Measurements from ENCODE around the gene ZNF474. TPM values are rescaled to one million over a fixed set of nuclear protein-coding genes. Genes with fewer than 3 reads are reported as not detected.
A peak's percentile ranks its signal among the peaks of the same experiment; 100 is the strongest.

ZNF474 gene
- total RNA-seq, 4 donors from 2014 or later: 1.0 to 2.0 (median 1.4) TPM; not detected in 1

DNA sequence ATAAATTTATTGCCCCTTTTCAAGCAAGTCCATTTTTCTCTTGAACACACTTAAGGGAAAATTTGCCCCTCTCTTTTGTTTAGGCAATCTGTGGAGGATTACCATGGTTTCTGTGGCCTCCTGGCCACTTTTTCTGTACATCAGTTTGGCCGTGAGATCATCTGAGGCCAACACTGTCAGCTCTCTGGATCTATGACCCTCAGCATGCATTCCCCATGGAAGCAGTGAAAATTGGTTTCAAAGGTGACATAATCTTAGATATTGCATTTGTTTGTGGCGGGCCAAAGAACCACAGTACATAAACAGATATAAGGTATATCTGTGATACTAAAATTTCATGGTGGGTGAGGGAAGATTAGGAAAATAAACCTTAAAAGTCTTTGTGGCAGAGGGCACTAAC, 4.6 kb upstream of the ZNF474 start:
- DNase-seq (ENCODE audit: low spot score in 2 of 2): no peak
- TF ChIP-seq, protein P1, sequence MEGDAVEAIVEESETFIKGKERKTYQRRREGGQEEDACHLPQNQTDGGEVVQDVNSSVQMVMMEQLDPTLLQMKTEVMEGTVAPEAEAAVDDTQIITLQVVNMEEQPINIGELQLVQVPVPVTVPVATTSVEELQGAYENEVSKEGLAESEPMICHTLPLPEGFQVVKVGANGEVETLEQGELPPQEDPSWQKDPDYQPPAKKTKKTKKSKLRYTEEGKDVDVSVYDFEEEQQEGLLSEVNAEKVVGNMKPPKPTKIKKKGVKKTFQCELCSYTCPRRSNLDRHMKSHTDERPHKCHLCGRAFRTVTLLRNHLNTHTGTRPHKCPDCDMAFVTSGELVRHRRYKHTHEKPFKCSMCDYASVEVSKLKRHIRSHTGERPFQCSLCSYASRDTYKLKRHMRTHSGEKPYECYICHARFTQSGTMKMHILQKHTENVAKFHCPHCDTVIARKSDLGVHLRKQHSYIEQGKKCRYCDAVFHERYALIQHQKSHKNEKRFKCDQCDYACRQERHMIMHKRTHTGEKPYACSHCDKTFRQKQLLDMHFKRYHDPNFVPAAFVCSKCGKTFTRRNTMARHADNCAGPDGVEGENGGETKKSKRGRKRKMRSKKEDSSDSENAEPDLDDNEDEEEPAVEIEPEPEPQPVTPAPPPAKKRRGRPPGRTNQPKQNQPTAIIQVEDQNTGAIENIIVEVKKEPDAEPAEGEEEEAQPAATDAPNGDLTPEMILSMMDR (IDR thresholded peaks at IDR 0.05): no peak
- TF ChIP-seq EP300 (IDR thresholded peaks at IDR 0.05) (no peak), POLR2A (IDR thresholded peaks at IDR 0.05) (no peak), POLR2AphosphoS5 (IDR thresholded peaks at IDR 0.05) (no peak)
- H3K36me3 ChIP-seq: no peaks in the 10 kb centered on the region
- peaks cover 24% of the 10 kb centered on the region for H3K4me1 ChIP-seq
- no peaks in the 10 kb centered on the region for H3K27me3 ChIP-seq
- H3K27ac ChIP-seq: no peak overlapping the region
- H3K4me3 ChIP-seq: no peak overlapping the region
- no peaks in the 10 kb centered on the region for H3K9me3 ChIP-seq
- 96% methylated on average over 2 of the region's 2 CpGs for WGBS

DNA sequence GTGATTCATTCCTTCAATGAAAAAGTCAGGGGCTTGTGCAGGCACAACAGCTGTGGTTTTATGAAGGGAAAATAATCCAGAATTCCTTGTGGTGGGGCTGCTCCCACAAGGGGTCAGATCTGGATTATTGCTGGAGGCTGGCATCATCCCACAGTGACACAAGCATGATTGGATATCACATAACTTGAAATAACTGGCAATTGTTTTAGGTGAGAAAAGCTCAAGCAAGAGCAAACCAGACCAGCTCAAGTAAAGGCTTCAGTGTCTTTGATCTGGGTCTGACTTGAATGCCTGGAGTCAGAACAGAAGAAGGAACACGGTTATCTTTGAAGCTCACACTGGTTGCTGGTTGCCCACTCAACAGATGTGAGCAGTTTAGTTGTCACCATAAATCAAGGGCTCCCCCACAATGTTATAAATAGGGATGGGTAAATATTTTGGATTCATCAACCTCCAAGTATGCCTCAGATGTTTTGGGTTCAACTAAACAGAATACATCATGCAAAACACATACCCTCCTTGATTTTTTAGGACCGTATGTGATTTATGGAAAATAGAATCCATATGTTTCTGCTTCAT, 3.1 kb upstream of the ZNF474 start:
- no peak for TF ChIP-seq POLR2AphosphoS5 (IDR thresholded peaks at IDR 0.05)
- TF ChIP-seq, protein P1 (IDR thresholded peaks at IDR 0.05): no peak
- no peak for TF ChIP-seq POLR2A (IDR thresholded peaks at IDR 0.05)
- no peak for TF ChIP-seq EP300 (IDR thresholded peaks at IDR 0.05)
- no peaks in the 10 kb centered on the region for H3K36me3 ChIP-seq
- H3K27me3 ChIP-seq: no peaks in the 10 kb centered on the region
- H3K9me3 ChIP-seq: no peaks in the 10 kb centered on the region
- peak overlapping the region; percentile 59 for H3K27ac ChIP-seq
- DNase-seq (ENCODE audit: low spot score in 2 of 2): no peak
- WGBS: 33% methylated on average over 2 of the region's 2 CpGs
- H3K4me3 ChIP-seq: no peak overlapping the region
- peaks cover 25% of the 10 kb centered on the region for H3K4me1 ChIP-seq

DNA sequence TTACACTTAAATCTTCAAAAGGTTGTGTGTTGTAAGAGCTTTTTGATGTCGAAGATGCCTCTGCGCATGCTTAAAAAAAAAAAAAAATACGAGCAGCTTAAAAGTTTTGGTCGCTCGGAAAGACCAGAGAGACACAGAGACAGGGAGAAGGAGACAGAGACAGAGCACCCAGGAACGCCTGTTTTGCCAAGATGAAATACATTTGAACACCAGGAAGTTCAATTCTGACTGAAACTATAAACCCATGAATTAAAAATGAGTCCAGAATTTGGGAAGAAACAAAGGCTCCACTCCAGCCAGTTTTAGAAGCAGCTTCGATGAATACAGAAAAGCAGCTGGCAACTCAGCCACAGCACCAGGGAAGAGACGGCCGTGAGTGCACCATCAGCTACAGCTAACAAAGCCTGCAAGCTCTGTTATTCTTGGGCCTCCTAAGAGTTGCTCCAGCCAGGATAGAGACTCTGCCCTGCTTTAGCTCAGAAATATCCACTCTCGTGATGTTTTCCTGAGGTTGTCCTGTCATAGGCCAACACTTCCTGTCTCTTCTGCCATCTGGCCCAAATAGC, 2.5 kb upstream of the ZNF474 start:
- no peak overlapping the region for H3K4me3 ChIP-seq
- DNase-seq (ENCODE audit: low spot score in 2 of 2): no peak
- WGBS: 40% methylated on average over 10 of the region's 10 CpGs
- TF ChIP-seq EP300 (IDR thresholded peaks at IDR 0.05): no peak
- TF ChIP-seq, protein P1 (IDR thresholded peaks at IDR 0.05): no peak
- TF ChIP-seq POLR2AphosphoS5 (IDR thresholded peaks at IDR 0.05): no peak
- TF ChIP-seq POLR2A (IDR thresholded peaks at IDR 0.05): no peak
- H3K9me3 ChIP-seq: no peaks in the 10 kb centered on the region
- H3K27ac ChIP-seq: peak overlapping the region; percentile 59
- H3K4me1 ChIP-seq: peaks cover 20% of the 10 kb centered on the region
- no peaks in the 10 kb centered on the region for H3K36me3 ChIP-seq
- H3K27me3 ChIP-seq: no peaks in the 10 kb centered on the region

DNA sequence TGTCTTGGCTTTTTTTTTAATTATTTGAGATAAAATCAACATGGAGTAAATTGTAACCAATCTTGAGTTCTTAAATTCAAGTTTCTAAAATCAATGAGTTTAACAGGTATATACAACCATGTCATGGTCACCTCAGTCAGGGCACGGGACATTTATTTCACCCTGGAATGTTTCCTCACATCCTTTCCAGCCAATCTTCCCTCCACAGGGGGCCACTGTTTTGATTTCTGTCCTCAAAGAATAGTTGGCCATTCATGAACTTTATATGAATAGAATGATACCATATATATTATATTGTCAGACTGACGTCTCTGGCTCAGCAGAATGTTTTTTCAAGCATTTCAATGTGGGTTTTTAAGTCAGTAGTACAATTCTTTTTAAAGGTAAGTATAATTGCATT, 806 bp downstream of the ZNF474 start:
- Histone ChIP-seq H3K27ac (no peak overlapping the region), H3K9me3 (no peaks in the 10 kb centered on the region), H3K4me1 (peaks cover 17% of the 10 kb centered on the region), H3K4me3 (no peak overlapping the region), H3K36me3 (no peaks in the 10 kb centered on the region), H3K27me3 (no peaks in the 10 kb centered on the region)
- WGBS: 87% methylated on average over 2 of the region's 2 CpGs
- TF ChIP-seq EP300 (IDR thresholded peaks at IDR 0.05): no peak
- no peak for TF ChIP-seq POLR2AphosphoS5 (IDR thresholded peaks at IDR 0.05)
- TF ChIP-seq POLR2A (IDR thresholded peaks at IDR 0.05): no peak
- TF ChIP-seq, protein P1 (IDR thresholded peaks at IDR 0.05): no peak
- no peak for DNase-seq (ENCODE audit: low spot score in 2 of 2)

DNA sequence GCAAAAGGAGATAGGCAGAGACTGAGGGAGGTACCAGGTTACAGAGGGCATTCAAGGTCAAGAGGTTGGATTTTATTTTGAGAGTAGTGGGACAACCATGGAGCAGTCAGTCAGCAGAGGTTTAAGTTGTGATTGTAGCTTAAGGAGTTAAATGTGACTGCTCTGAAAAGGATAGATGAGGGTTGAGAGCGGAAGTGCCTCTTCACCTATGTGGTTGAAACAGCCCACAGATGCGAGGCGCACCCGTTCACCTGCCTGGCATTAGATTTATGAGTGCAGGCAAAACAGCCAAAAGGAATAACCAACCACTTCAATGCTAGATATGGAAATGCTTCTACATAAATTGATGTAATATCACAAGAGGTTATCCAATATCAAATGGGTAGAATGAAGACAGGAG, 8.4 kb downstream of the ZNF474 start:
- no peaks in the 10 kb centered on the region for H3K4me1 ChIP-seq
- H3K27ac ChIP-seq: no peak overlapping the region
- no peaks in the 10 kb centered on the region for H3K9me3 ChIP-seq
- TF ChIP-seq, protein P1 (IDR thresholded peaks at IDR 0.05): no peak
- TF ChIP-seq EP300 (IDR thresholded peaks at IDR 0.05) (no peak), POLR2AphosphoS5 (IDR thresholded peaks at IDR 0.05) (no peak), POLR2A (IDR thresholded peaks at IDR 0.05) (no peak)
- H3K4me3 ChIP-seq: no peak overlapping the region
- H3K36me3 ChIP-seq: no peaks in the 10 kb centered on the region
- no peaks in the 10 kb centered on the region for H3K27me3 ChIP-seq
- 65% methylated on average over 4 of the region's 4 CpGs for WGBS
- no peak for DNase-seq (ENCODE audit: low spot score in 2 of 2)
